ENCODE measurements around the gene STK38.
"Not testable (repeated sequence)": the region's sequence is repeated elsewhere in the genome, so short reads cannot be mapped to it uniquely, and the experiment has no call there.

Gene STK38

GRCh38 chr6:36488221-36488620, 59.1 kb downstream of the STK38 start:
- H3F3A ChIP-seq (ENCODE audit: insufficient read depth, low read length) = no peaks in the 10 kb centered on the region

GRCh38 chr6:36487698-36488097, 59.6 kb downstream of the STK38 start:
- Histone ChIP-seq H3K36me3 (replicated peaks; ENCODE audit: insufficient read depth, low read length) (no peaks in the 10 kb centered on the region), H2AFZ (ENCODE audit: low read length) (no peak overlapping the region), H3K9me2 (replicated peaks; ENCODE audit: insufficient read depth, low read length) (no peaks in the 10 kb centered on the region), H3K79me2 (ENCODE audit: low read length) (no peaks in the 10 kb centered on the region), H3K9ac (ENCODE audit: low read length) (no peak overlapping the region), H3K4me3 (ENCODE audit: low read length) (no peak overlapping the region), H3F3A (ENCODE audit: insufficient read depth, low read length) (no peaks in the 10 kb centered on the region), H3K27me3 (replicated peaks; ENCODE audit: insufficient read depth, low read length) (no peaks in the 10 kb centered on the region), H4K20me1 (ENCODE audit: insufficient read depth, low read length) (no peaks in the 10 kb centered on the region), H3K9me3 (replicated peaks; ENCODE audit: insufficient read depth, low read length) (no peaks in the 10 kb centered on the region), H3K4me2 (ENCODE audit: low read depth, low read length) (no peak overlapping the region), H3K4me1 (ENCODE audit: low read length) (no peaks in the 10 kb centered on the region), H3K27ac (ENCODE audit: low read length) (no peak overlapping the region)
- no peak for TF ChIP-seq CTCF (IDR thresholded peaks at IDR 0.05; ENCODE audit: low read length)
- no peak for TF ChIP-seq EZH2phosphoT487 (IDR thresholded peaks at IDR 0.05; ENCODE audit: low read length)
- TF ChIP-seq EZH2 (optimal IDR thresholded peaks at IDR 0.05; ENCODE audit: low read depth, low read length) = no peak
- no peak for DNase-seq

More at GRCh38 chr6:36488221-36488620, 59.1 kb downstream of the STK38 start:
- Histone ChIP-seq H4K20me1 (ENCODE audit: insufficient read depth, low read length) (no peaks in the 10 kb centered on the region), H3K9me3 (replicated peaks; ENCODE audit: insufficient read depth, low read length) (no peaks in the 10 kb centered on the region), H3K9ac (ENCODE audit: low read length) (no peak overlapping the region), H3K4me1 (ENCODE audit: low read length) (no peaks in the 10 kb centered on the region), H3K4me2 (ENCODE audit: low read depth, low read length) (no peak overlapping the region), H3K36me3 (replicated peaks; ENCODE audit: insufficient read depth, low read length) (no peaks in the 10 kb centered on the region), H3K79me2 (ENCODE audit: low read length) (no peaks in the 10 kb centered on the region), H3K9me2 (replicated peaks; ENCODE audit: insufficient read depth, low read length) (no peaks in the 10 kb centered on the region), H3K4me3 (ENCODE audit: low read length) (no peak overlapping the region), H3K27ac (ENCODE audit: low read length) (no peak overlapping the region), H2AFZ (ENCODE audit: low read length) (no peak overlapping the region), H3K27me3 (replicated peaks; ENCODE audit: insufficient read depth, low read length) (no peaks in the 10 kb centered on the region)
- no peak for DNase-seq
- TF ChIP-seq EZH2 (optimal IDR thresholded peaks at IDR 0.05; ENCODE audit: low read depth, low read length) (no peak), CTCF (IDR thresholded peaks at IDR 0.05; ENCODE audit: low read length) (no peak), EZH2phosphoT487 (IDR thresholded peaks at IDR 0.05; ENCODE audit: low read length) (no peak)

- H3K36me3 ChIP-seq (replicated peaks; ENCODE audit: insufficient read depth, low read length) = 0 out of 2 replicates have a peak, but pooled peaks cover 5% of the 10 kb centered on the region
- H3K9me2 ChIP-seq (replicated peaks; ENCODE audit: insufficient read depth, low read length) = no peaks in the 10 kb centered on the region
- H3K9ac ChIP-seq (ENCODE audit: low read length) = no peak overlapping the region
- no peak overlapping the region for H3K4me3 ChIP-seq (ENCODE audit: low read length)
- no peak for DNase-seq
- H3K27ac ChIP-seq (ENCODE audit: low read length) = no peak overlapping the region
- no peak overlapping the region for H3K4me2 ChIP-seq (ENCODE audit: low read depth, low read length)
- no peaks in the 10 kb centered on the region for H3F3A ChIP-seq (ENCODE audit: insufficient read depth, low read length)
- no peaks in the 10 kb centered on the region for H3K27me3 ChIP-seq (replicated peaks; ENCODE audit: insufficient read depth, low read length)
- H2AFZ ChIP-seq (ENCODE audit: low read length) = no peak overlapping the region
- TF ChIP-seq CTCF (IDR thresholded peaks at IDR 0.05; ENCODE audit: low read length) (no peak), EZH2 (optimal IDR thresholded peaks at IDR 0.05; ENCODE audit: low read depth, low read length) (no peak), EZH2phosphoT487 (IDR thresholded peaks at IDR 0.05; ENCODE audit: low read length) (no peak)
- no peaks in the 10 kb centered on the region for H4K20me1 ChIP-seq (ENCODE audit: insufficient read depth, low read length)
- no peaks in the 10 kb centered on the region for H3K9me3 ChIP-seq (replicated peaks; ENCODE audit: insufficient read depth, low read length)
- no peaks in the 10 kb centered on the region for H3K4me1 ChIP-seq (ENCODE audit: low read length)
- H3K79me2 ChIP-seq (ENCODE audit: low read length) = no peaks in the 10 kb centered on the region
Observed at GRCh38 chr6:36484736-36485135, 62.5 kb downstream of the STK38 start.

- not testable (repeated sequence) for H3K79me2 ChIP-seq (ENCODE audit: low read length); H3K27ac ChIP-seq (ENCODE audit: low read length); H3F3A ChIP-seq (ENCODE audit: insufficient read depth, low read length); H3K9me2 ChIP-seq (replicated peaks; ENCODE audit: insufficient read depth, low read length); H3K27me3 ChIP-seq (replicated peaks; ENCODE audit: insufficient read depth, low read length); H4K20me1 ChIP-seq (ENCODE audit: insufficient read depth, low read length); H3K4me2 ChIP-seq (ENCODE audit: low read depth, low read length); H3K9me3 ChIP-seq (replicated peaks; ENCODE audit: insufficient read depth, low read length); H3K4me1 ChIP-seq (ENCODE audit: low read length); DNase-seq; H3K9ac ChIP-seq (ENCODE audit: low read length); H3K36me3 ChIP-seq (replicated peaks; ENCODE audit: insufficient read depth, low read length); H3K4me3 ChIP-seq (ENCODE audit: low read length); H2AFZ ChIP-seq (ENCODE audit: low read length)
Observed at GRCh38 chr6:36483326-36483725, 64.0 kb downstream of the STK38 start.
